GM11168 (cell line): Measurements from ENCODE around the gene TDRKH.

ENCODE experiments used
- in situ Hi-C: fragments of 300-500 bp; cut with MboI; formaldehyde crosslinking; loops from one replicate; pipeline ENCODE4 v1.12.0; 2022; ENCODE audit warnings: low sequenced_read_pairs; ENCODE audit not compliant: unreplicated experiment

Gene TDRKH

DNA sequence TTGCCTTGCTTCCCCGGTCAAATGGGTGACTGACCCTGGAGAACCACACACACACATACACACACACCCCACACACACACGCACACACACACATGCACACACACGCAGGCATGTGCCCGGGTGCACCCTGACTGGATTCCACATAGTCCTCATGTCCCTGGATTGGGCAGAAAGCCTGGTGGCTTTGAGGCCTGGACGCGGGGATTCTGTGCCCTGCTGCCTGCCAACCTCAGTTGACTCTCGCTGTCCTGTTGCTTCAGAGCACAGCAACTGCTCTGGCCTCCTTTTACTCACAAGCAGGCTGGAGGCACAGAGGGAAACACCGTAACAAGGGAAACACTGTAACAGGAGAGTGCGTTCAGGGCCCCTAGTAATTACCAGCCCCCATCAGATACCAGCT lies 34.9 kb upstream of the TDRKH start:
- in situ Hi-C loops, result no loop called here

GRCh38 chr1:151823175-151823574 lies 32.9 kb upstream of the TDRKH start:
- in situ Hi-C loops, result no loop called here

GRCh38 chr1:151822404-151822803 lies 32.1 kb upstream of the TDRKH start:
- in situ Hi-C loops, result no loop called here

DNA sequence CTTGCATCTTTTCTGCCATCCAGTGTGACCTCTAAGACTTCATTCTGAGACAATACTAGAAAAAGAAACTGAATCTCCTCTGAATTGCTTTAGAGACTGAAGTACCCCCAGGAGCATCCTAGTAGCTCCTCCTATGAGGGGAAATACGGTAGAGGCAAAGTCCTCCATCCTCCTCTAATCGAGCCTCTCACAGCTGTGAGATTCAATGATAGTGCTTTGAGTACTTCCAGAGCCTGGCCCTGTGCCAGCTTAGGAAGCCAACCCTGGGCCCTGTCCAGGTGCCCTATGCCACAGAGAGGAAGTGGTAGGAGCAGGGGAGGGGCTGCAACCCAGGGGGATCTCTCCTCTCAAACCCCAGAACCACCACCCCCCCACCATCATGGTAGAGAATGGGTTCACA lies 30.6 kb upstream of the TDRKH start:
- in situ Hi-C loops, result no loop called here

DNA sequence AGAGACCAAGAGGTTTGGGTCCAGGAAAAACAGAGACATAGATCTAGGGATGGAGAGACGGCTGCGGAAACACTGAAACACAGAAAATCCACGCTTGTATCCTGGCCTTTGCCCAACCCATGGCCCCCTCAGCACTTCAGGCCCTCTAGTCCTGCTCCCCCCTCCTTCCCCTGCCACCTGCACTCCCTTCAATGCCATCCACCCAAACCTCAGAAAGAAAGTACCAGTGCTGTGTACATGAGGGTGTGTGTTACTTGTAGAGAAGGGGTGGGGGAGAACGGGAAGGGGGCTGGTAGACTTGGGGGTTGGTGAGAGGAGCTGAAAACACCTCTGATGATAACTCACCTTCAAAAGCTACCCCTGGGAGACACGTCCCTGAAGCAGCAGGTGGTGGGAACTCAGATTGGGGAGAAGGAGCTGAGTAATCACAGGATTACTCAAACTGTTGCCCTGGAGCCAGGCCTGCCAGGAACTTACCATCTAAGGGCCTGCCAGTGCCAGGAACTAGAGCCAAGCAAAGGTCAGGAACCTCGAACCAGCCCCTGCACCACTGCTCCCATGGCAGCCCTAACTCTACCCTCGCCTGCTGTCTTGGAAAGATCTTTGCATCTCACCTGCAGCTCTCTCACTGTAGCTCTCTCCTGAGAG lies 29.8 kb upstream of the TDRKH start:
- in situ Hi-C loops, result no loop called here

GRCh38 chr1:151819227-151819835 lies 29.0 kb upstream of the TDRKH start:
- in situ Hi-C loops, result no loop called here

DNA sequence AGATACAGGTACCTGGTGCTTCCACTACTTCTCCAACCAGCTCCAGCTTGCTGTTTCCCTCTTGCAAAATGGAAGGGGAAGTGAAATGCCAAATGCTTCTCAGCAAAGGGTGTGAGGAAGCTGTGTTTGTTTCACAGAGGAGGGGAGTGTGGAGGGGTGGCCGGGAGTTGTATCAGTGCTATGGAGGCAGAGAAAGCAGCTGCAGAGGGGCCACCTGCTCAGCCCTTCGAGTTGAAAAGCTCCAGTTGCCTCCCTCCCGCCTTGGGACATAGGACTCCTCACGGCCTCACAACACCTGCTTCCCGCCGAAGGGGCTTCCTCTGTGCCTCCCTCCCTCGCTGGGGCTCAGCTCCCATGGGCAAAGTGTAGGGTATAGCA lies 27.0 kb upstream of the TDRKH start:
- in situ Hi-C loops, result no loop called here

- in situ Hi-C loops, result no loop called here
These were observed 26.4 kb upstream of the TDRKH start for GRCh38 chr1:151816548-151817352.

- in situ Hi-C loops, result no loop called here
These were observed 25.5 kb upstream of the TDRKH start for GRCh38 chr1:151815716-151816327.

DNA sequence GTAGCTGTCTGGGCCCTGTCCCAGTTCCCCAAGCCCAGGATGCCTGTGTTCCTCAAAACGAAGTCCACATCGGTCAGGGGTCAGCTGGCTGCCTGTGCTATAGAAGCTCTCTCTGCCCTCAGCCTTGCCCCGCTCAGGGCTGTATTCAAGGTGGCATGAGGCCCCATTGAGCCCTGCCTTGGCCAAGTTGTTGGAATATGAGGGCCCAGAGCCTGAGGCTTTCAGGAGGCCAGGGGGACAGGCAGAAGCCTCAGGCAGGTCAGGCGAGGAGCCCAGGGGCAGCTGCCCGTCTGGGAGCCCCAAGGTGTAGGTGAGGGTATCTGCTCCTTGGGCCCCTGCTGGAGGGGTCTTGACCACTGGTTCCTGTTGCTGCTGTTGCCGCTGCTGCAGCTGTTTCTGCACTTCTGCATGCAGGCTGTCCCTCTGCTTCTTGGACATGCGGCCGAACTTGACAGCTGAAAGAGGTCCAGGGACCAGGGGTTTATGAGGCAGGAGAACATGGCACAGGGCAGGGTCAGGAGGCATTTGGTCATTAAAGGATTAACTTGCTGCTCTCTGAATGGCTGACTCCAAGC lies 24.8 kb upstream of the TDRKH start:
- in situ Hi-C loops, result no loop called here

GRCh38 chr1:151814426-151814825 lies 24.1 kb upstream of the TDRKH start:
- in situ Hi-C loops, result no loop called here

- in situ Hi-C loops, result no loop called here
These were observed 23.1 kb upstream of the TDRKH start for GRCh38 chr1:151813271-151813977.

DNA sequence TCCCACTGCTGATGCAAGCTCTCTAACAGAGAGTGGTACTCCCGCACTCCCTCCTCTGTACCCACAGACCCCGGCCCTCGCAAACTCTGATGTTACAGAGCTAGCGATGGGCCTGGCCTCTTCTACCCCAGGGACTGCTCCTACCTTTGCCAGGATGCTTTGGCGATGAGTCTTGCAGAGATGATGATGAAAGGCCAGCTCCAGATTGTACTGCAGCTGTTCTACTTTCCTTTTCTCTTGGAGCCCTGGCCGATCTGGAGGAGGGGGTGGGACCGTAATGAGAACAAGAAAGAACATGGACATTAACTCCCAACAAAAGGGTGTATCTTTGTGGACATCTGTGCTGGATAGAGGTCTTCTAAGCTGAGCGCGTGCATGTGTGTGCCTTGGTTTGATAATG lies 20.9 kb upstream of the TDRKH start:
- in situ Hi-C loops, result no loop called here

GRCh38 chr1:151809985-151810556 lies 19.8 kb upstream of the TDRKH start:
- in situ Hi-C loops, result no loop called here

DNA sequence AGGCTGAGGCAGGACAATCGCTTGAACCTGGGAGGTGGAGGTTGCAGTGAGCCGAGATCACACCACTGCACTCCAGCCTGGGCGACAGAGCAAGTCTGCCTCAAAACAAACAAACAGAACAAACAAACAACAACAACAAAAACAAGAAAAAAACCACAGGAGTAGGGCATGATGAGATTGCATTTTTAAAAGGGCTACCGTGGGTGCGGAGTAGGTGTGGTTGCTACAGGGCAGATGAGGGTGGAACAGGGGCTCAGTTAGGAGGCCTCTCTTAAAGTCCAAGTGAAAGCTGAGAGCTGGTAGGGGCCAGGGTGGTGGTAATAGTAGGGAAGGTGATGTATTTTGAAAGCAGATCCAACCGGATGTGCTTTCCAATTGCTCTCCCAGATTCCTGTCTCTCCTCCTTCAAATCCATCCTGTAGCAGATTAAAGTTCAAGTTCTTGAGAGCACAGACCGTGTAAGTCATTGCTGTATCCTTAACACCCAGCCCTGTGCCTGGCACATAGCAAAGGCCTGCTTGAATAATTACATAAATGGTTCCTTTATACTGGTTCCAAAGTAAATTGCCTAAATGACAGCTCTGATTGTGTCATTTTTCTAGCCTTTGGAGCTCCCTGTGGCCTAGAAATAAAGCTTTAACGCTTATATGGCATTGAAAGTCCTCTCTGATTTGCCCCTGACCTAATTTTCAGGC lies 19.1 kb upstream of the TDRKH start:
- in situ Hi-C loops, result no loop called here

DNA sequence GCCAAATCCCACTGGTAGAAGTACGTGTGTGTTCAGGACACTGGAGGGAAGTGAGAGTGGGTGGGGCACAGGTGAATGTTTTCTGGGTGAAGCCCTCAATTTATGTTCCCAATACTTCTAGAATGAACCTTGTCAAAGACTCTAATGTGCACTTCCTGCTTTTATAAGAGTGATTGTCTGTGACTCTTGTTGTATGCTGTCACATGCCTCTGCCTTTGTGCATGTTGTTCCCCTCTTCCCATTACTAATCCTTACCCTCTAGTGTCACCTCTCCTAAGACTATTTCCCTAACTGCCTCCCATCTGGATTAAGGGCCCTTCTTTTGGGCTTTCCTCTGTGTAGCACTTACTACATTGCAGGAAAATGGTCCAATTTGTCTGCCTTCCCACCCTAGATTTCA lies 17.5 kb upstream of the TDRKH start:
- in situ Hi-C loops, result no loop called here

GRCh38 chr1:151807131-151807530 lies 16.8 kb upstream of the TDRKH start:
- in situ Hi-C loops, result no loop called here

DNA sequence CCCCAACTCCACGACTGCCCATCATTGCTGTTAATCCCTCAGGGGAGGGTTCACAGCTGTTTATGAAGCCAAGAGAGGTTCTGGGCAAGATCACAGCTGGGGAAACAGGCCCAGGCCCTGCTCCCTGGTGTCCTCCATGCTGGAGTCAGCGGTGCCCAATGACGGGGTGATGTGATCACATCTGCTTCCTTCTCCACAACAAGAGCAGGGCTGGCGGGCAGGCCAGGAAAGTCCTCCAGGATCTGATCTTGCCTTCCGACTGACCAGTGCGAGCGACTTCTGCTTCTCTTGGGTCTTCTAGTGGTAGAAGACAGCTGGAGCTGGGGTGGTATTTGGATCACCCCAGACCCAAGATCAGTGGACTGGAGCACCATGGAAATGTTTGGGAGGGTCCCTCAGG lies 15.9 kb upstream of the TDRKH start:
- in situ Hi-C loops, result no loop called here

- in situ Hi-C loops, result no loop called here
These were observed 14.9 kb upstream of the TDRKH start, which contains the start of gene LINGO4 for GRCh38 chr1:151805066-151805820. Gene LINGO4 (minus strand): TSS chr1:151805419. CDS start chr1:151802704, 2,715 bp downstream.
